Measurements from ENCODE around the gene FTCD.
"Not testable (repeated sequence)": the region's sequence is repeated elsewhere in the genome, so short reads cannot be mapped to it uniquely, and the experiment has no call there.

Gene FTCD

GRCh38 chr21:46145840-46146691 lies 9.3 kb downstream of the FTCD start:
- H3K27ac ChIP-seq = no peak overlapping the region
- H3K27me3 ChIP-seq (replicated peaks) = no peaks in the 10 kb centered on the region
- no peak overlapping the region for H3K4me3 ChIP-seq (ENCODE audit: low read depth, low read length)
- no peak for DNase-seq
- in situ Hi-C loops (cut with HindIII; ENCODE audit: low pct_ligation_motif_present, low sequenced_read_pairs) = no loop called here
- H3K36me3 ChIP-seq (replicated peaks) = no peaks in the 10 kb centered on the region
- no peak for TF ChIP-seq CTCF (IDR thresholded peaks at IDR 0.05; ENCODE audit: low read depth, low read length, missing control alignments)

DNA sequence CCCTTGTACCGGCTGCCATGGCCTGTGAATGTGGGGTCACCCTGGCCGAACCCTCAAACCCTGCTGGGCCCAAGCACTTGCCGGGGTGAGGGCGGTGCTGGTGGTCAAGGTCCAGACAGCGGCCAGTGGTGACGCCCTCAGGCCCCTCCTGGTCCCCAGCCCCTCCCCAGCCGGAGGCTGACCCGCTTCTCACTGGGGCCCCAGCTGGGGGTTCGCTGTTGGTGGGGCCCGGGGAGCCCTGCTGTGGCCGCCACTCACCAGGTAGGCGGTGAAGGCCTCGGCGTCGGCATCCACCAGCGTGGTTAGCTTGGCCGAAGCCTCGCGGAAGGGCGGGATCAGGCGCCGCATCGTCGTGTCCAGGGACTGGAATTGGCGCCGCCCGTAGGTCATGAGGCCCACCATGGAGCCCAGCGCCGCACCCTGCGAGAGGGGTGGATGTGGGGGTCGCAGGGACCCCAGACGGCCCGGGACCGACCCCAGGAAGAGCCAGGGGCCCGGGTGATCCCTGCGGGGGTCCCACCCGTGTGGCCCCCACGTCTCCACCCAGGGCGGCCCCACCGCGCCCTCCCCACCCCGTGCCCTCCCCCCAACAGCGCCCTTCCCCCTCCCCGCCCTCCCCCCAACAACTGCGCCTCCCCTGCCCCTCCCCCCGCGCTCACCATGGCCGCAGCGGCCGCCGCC lies 10.1 kb downstream of the FTCD start:
- H3K27me3 ChIP-seq (replicated peaks) = no peaks in the 10 kb centered on the region
- H3K36me3 ChIP-seq (replicated peaks) = no peaks in the 10 kb centered on the region
- no peak overlapping the region for H3K27ac ChIP-seq
- DNase-seq = no peak
- TF ChIP-seq CTCF (IDR thresholded peaks at IDR 0.05; ENCODE audit: low read depth, low read length, missing control alignments) = no peak
- no peak overlapping the region for H3K4me3 ChIP-seq (ENCODE audit: low read depth, low read length)
- in situ Hi-C loops (cut with HindIII; ENCODE audit: low pct_ligation_motif_present, low sequenced_read_pairs) = no loop called here

- no peaks in the 10 kb centered on the region for H3K27me3 ChIP-seq (replicated peaks)
- in situ Hi-C loops (cut with HindIII; ENCODE audit: low pct_ligation_motif_present, low sequenced_read_pairs) = no loop called here
- no peak overlapping the region for H3K4me3 ChIP-seq (ENCODE audit: low read depth, low read length)
- no peak for TF ChIP-seq CTCF (IDR thresholded peaks at IDR 0.05; ENCODE audit: low read depth, low read length, missing control alignments)
- no peak overlapping the region for H3K27ac ChIP-seq
- DNase-seq = no peak
- no peaks in the 10 kb centered on the region for H3K36me3 ChIP-seq (replicated peaks)
These were observed 10.8 kb downstream of the FTCD start for GRCh38 chr21:46144464-46145070.

GRCh38 chr21:46142582-46143473 lies 12.6 kb downstream of the FTCD start:
- TF ChIP-seq CTCF (IDR thresholded peaks at IDR 0.05; ENCODE audit: low read depth, low read length, missing control alignments) = no peak
- H3K27me3 ChIP-seq (replicated peaks) = no peaks in the 10 kb centered on the region
- no peak for DNase-seq
- H3K4me3 ChIP-seq (ENCODE audit: low read depth, low read length) = no peak overlapping the region
- no peaks in the 10 kb centered on the region for H3K36me3 ChIP-seq (replicated peaks)
- H3K27ac ChIP-seq = no peak overlapping the region
- in situ Hi-C loops (cut with HindIII; ENCODE audit: low pct_ligation_motif_present, low sequenced_read_pairs) = no loop called here

GRCh38 chr21:46141767-46142581 lies 13.4 kb downstream of the FTCD start:
- in situ Hi-C loops (cut with HindIII; ENCODE audit: low pct_ligation_motif_present, low sequenced_read_pairs) = no loop called here

DNA sequence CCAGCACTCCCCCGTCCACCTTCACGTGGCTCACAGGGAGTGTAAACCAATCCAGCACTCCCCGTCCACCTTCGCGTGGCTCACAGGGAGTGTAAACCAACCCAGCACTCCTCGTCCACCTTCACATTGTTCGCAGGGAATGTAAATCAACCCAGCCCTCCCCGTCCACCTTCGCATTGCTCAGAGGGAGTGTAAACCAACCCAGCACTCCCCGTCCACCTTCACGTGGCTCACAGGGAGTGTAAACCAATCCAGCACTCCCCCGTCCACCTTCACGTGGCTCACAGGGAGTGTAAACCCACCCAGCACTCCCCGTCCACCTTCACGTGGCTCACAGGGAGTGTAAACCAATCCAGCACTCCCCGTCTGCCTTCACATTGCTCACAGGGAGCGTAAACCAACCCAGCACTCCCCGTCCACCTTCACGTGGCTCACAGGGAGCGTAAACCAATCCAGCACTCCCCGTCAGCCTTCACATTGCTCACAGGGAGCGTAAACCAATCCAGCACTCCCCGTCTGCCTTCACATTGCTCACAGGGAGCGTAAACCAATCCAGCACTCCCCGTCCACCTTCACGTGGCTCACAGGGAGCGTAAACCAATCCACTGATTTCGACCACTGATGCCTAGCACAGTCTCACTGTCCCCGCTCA lies 14.9 kb downstream of the FTCD start:
- in situ Hi-C loops (cut with HindIII; ENCODE audit: low pct_ligation_motif_present, low sequenced_read_pairs); H3K27ac ChIP-seq; DNase-seq; H3K4me3 ChIP-seq (ENCODE audit: low read depth, low read length); H3K27me3 ChIP-seq (replicated peaks); H3K36me3 ChIP-seq (replicated peaks): not testable (repeated sequence)

More at GRCh38 chr21:46141767-46142581, 13.4 kb downstream of the FTCD start:
- Histone ChIP-seq H3K4me3 (ENCODE audit: low read depth, low read length) (no peak overlapping the region), H3K27me3 (replicated peaks) (no peaks in the 10 kb centered on the region), H3K27ac (no peak overlapping the region), H3K36me3 (replicated peaks) (no peaks in the 10 kb centered on the region)
- TF ChIP-seq CTCF (IDR thresholded peaks at IDR 0.05; ENCODE audit: low read depth, low read length, missing control alignments) = no peak
- DNase-seq = no peak
